HL-60/S4 treated with phorbol 12-myristate 13-acetate at 8.2 ng/mL for 4 days and 3 days (cell line): ENCODE results near the gene TMEM117.
"Not testable (repeated sequence)": the region's sequence is repeated elsewhere in the genome, so short reads cannot be mapped to it uniquely, and the experiment has no call there.

Source experiments
- in situ Hi-C: fragments of 300-500 bp; cut with MboI; formaldehyde crosslinking; loops from 2 replicates; pipeline ENCODE4 v1.15.0; 2022; ENCODE audit warnings: low sequenced_read_pairs

TMEM117 gene

GRCh38 chr12:44193281-44193680 lies 357.4 kb downstream of the TMEM117 start:
- in situ Hi-C loops, result no loop called here

GRCh38 chr12:44195719-44196118 lies 359.8 kb downstream of the TMEM117 start:
- in situ Hi-C loops, result not testable (repeated sequence)

- in situ Hi-C loops, result no loop called here
Observed at GRCh38 chr12:44206045-44206444, 370.2 kb downstream of the TMEM117 start.

GRCh38 chr12:44217146-44217883 lies 381.4 kb downstream of the TMEM117 start:
- in situ Hi-C loops, result no loop called here

- in situ Hi-C loops, result no loop called here
Observed at GRCh38 chr12:44223736-44224135, 387.9 kb downstream of the TMEM117 start.

- in situ Hi-C loops, result no loop called here
Observed at GRCh38 chr12:44224399-44225148, 388.7 kb downstream of the TMEM117 start.

- in situ Hi-C loops, result no loop called here
Observed at GRCh38 chr12:44225149-44225510, 389.2 kb downstream of the TMEM117 start.

- in situ Hi-C loops, result no loop called here
Observed at GRCh38 chr12:44227616-44228015, 391.7 kb downstream of the TMEM117 start.

- in situ Hi-C loops, result no loop called here
Observed at GRCh38 chr12:44229846-44230245, 394.0 kb downstream of the TMEM117 start.

- in situ Hi-C loops, result no loop called here
Observed at GRCh38 chr12:44235674-44236073, 399.8 kb downstream of the TMEM117 start.

- in situ Hi-C loops, result no loop called here
Observed at GRCh38 chr12:44240186-44240585, 404.3 kb downstream of the TMEM117 start.

GRCh38 chr12:44245932-44246331 lies 410.1 kb downstream of the TMEM117 start:
- in situ Hi-C loops, result no loop called here

- in situ Hi-C loops, result no loop called here
Observed at GRCh38 chr12:44246482-44247105, 410.7 kb downstream of the TMEM117 start.

- in situ Hi-C loops, result no loop called here
Observed at GRCh38 chr12:44247588-44247987, 411.7 kb downstream of the TMEM117 start.

- in situ Hi-C loops, result no loop called here
Observed at GRCh38 chr12:44248436-44248835, 412.6 kb downstream of the TMEM117 start.

GRCh38 chr12:44250440-44250839 lies 414.6 kb downstream of the TMEM117 start:
- in situ Hi-C loops, result not testable (repeated sequence)

GRCh38 chr12:44253338-44253856 lies 417.5 kb downstream of the TMEM117 start:
- in situ Hi-C loops, result no loop called here

- in situ Hi-C loops, result no loop called here
Observed at GRCh38 chr12:44258246-44258645, 422.4 kb downstream of the TMEM117 start.

- in situ Hi-C loops, result no loop called here
Observed at GRCh38 chr12:44259890-44260289, 424.0 kb downstream of the TMEM117 start.

- in situ Hi-C loops, result no loop called here
Observed at GRCh38 chr12:44260581-44260980, 424.7 kb downstream of the TMEM117 start.

GRCh38 chr12:44285321-44285960 lies 449.6 kb downstream of the TMEM117 start:
- in situ Hi-C loops, result no loop called here
